NCI-H446 treated with DMSO at 0.1 percent for 48 hours (cell line): ENCODE measurements around the gene CD40LG.

Experiments
- DNase-seq: peaks from one replicate; lab custom pipeline; 2025; lab: John Stamatoyannopoulos, UW

Gene CD40LG

GRCh38 chrX:136647677-136648360 is at the start of gene CD40LG:
Gene CD40LG, plus strand, starts transcription at chrX:136648158. Its CDS starts 91 bp downstream, at chrX:136648249.
- no peak for DNase-seq

DNA sequence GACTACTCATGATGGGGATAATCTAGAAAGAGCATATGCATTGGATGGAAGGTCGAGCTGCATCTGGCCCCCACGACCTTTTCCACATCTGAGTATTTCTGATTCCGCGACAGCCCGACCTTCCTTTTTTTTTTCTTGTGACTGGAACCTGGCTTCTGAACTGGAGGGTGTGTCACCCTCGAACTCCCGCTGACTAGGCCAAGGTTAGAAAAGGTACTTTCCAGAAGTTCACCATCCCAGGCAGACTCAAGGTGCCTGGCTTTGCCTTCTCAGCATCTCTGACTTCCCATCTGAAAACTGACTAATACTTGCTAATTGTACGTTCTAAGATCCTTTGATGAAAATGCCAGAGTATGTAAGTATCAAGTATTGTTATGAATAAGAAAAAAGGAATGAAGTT is 49.3 kb upstream of the CD40LG start:
- no peak for DNase-seq

- DNase-seq, result no peak
Observed at GRCh38 chrX:136600059-136600458, 47.9 kb upstream of the CD40LG start.

- DNase-seq, result no peak
Observed at GRCh38 chrX:136607236-136607635, 40.7 kb upstream of the CD40LG start.

DNA sequence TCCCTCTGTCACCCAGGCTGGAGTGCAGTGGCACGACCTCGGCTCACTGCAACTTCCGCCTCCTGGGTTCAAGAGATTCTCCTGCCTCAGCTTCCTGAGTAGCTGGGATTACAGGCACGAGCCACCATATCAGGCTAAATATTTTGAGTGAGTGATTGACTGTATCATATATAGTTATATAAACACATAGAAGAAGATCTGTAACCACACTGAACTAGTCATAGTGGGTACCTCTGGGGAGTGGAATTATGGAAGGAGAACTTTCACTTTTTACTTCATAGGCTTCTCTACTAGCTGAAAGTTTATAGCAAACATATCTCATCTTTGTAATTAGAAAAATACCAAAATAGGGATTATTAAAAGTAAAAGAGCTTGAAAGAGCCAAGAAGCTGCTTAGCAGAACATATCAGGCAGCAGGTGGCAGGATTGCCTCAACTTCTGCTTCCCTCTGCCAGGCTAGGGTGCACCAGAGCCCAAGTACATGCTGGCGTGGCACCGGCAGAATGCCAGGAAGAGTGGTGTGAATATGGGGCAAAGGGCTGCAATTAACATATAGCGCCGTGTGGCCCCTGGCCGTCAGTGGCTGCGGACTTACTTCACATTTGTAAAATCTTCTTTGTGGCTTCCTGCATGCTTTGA is 39.5 kb upstream of the CD40LG start:
- no peak for DNase-seq

- no peak for DNase-seq
Observed at GRCh38 chrX:136616987-136617685, 30.8 kb upstream of the CD40LG start.

- DNase-seq, result no peak
Observed at GRCh38 chrX:136619899-136620505, 28.0 kb upstream of the CD40LG start.

- no peak for DNase-seq
Observed at GRCh38 chrX:136620780-136621179, 27.2 kb upstream of the CD40LG start.

GRCh38 chrX:136622568-136622967 is 25.4 kb upstream of the CD40LG start:
- no peak for DNase-seq

- no peak for DNase-seq
Observed at GRCh38 chrX:136623396-136623795, 24.6 kb upstream of the CD40LG start.

GRCh38 chrX:136625246-136625645 is 22.7 kb upstream of the CD40LG start:
- DNase-seq, result no peak

DNA sequence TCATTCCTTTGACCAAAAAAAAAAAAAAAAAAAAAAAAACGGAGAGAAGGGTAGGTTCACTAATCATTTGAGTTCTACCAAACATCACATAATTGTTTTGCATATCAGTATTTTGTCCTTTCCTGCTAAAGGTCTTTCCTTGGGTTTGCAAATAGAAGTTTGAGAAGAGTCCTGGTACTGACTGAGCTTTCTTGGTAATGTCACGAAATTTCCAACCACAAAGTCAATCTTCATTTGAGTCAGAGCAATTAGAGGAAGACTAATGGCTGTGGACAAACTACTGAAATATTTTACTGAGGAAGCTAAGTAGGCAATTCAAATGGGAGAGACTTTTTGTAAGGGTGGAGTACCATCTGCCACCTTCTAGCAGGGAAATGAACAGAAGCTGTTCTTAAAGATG is 21.7 kb upstream of the CD40LG start:
- no peak for DNase-seq

DNA sequence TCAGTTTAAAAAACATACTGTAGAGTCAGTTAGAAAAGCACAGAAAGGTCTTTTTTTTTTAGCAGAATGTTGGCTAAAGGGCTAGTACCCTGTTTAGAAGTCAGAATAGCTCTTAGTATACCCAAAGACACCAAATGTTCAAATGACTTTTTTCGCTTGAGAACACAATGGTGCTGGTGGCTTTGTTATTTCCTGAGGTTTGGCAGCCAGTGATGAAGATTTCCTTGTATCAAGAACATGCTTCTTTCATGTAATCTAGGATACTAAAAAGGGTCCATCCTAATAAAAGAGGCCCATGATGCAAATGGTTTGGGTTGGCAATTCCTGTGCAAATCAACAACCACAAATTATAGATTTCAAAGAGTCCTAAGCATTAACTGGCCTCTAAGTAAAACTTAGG is 21.1 kb upstream of the CD40LG start:
- DNase-seq, result no peak

GRCh38 chrX:136627409-136627808 is 20.5 kb upstream of the CD40LG start:
- no peak for DNase-seq

DNA sequence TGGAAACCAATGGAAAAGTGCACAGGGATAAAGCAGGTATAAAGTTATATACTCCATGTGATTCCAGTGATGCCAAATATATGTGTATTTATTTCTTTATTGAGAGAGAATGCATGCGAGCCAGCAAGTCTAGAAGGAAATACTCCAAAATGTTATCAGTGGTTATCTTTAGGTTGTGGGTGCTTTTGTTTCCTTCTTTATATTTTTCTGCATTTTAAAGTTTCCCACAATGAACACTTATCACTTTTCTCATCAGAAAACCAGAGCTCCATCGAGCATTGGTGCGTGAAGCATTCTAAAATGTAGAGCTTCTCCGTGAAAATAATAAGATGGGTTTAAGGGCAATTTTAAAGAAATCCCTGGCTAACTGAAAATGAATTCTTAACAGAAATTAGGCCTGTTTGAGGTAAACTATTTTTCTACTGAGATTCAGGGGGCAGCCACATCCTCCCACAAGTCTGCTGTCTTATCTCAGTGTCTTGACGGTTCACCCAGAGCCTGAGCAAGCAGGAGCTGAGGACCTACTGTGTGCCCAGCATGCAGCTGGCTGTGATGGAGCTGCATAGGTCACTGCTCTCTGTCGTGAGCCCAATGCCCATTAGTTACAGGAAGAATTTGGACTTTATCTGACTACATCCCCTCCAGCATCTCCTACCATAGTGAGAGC is 18.7 kb upstream of the CD40LG start:
- no peak for DNase-seq

- no peak for DNase-seq
Observed at GRCh38 chrX:136630881-136631280, 17.1 kb upstream of the CD40LG start.

DNA sequence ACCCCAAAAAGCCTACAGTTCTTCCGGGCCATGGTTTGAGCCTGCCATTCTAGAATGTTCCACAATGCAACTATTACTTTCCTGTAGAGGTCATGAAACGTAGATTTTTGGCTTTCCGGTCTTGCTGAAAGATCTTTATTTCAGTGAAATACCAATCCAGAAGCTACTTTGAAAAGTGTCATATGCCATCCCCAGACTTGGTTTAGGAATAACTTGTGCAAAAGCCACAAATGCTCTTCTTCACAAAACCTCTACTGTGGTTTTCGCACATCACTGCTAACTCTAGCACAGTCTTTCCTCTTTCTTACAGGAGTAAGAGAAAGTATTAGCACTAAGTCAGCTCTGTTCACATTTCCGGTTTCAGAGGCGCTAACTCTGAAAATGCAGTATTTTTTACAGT is 12.7 kb upstream of the CD40LG start:
- no peak for DNase-seq

DNA sequence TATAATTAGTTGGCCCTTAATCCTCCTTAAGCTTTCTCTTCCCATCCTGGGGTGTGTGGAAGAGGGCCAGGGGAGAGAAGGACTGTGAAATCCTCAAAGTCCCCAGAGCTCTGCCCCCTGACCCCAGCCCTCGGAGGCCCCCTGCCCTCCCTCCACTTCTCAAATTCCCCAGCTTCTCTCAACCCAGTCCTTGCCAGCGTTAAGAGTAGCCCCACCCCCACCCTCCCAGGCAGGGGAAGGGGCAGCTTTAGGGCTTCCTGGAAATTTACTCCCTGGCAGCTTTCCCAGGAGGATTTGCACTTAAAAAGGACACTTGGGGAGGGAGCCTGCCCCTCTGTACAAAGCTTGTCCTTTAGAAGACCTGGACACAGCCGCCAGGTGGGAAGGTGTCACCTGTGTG is 11.8 kb upstream of the CD40LG start:
- no peak for DNase-seq

DNA sequence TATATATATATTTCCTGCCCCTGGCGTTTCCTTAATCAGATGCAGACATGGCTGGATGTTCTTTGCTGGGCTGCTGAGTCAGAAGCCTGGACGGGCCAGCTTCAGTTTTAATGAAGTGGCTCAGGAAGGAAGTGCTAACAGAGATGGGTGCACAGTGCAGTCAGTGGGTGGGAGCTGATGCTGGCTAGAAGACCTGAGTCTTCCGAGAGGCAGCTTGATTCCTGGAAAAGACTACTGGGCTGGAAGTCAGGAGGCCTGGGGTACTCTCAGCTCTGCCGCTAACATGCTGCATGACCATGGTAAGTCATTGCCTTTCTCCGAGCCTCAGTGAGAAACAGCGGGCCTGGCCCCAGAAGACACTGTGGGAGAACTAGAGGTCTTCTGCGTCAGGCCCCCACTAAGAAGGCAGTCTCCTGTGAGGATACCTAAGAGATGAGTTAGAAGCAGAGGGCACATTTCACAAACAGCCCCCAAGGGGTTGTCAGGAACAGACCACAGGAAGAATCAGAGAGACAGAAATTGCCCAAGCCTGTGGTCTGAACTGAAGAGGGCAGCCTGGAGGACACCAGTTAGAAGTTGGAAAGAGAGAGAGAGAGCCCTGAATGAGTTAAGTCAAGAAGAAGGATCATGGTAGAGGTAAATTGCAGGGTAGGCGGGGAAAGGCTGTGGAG is 8.3 kb upstream of the CD40LG start:
- DNase-seq, result no peak

DNA sequence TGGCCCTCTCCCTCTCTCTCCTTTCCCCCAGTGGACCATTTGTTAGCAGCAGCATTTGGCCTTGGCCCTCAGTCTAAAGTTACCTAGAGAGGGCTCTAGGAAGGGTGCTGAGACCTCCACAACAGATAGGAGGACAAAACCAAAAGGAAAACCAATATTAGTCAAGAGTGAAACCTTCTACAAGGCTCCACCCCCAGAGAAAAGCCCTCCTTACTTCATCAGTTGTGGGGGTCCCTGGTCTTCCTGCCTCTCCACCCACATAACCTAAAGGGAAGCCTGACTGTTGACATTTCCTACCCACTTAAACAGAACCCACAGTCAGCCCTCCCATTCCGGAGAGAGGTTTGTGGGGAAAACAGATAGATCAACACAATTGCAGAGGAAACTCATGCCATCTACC is 4.7 kb upstream of the CD40LG start:
- no peak for DNase-seq

DNA sequence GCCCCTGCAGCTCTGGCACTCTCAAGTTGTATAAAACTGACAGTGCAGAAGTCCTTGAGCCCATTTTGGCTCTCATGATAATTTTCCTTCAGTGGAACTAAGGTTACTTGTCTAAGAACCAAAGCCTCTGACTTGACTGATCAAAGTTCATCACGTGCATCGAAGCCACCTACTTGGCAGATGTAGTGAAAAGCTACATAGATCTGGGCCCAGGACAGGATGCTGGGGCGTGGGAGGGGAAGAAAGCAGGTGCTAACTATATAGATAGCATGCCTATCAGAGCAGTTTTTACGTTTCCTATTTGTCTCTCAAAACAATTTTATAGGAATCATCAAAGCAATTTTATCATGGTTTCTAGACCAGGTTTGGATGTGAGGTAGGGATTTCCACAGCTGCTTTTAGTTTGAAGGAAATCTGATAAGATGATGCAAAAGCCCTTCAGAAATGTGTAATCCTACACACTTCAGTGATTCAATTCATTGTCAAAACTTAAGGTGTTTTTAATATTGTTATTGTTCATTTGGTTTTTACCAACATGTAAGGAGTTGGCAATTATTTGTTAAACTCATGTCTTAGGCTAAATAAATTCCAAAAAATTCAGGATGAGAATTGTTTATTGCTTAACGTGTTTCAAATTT is 1.2 kb upstream of the CD40LG start:
- no peak for DNase-seq
